NCI-H82 (cell line): ENCODE results near the gene CXCL17.
"Not testable (repeated sequence)": the region's sequence is repeated elsewhere in the genome, so short reads cannot be mapped to it uniquely, and the experiment has no call there.

Experiments used
- DNase-seq: peaks from one replicate; lab custom pipeline; 2025; lab: John Stamatoyannopoulos, UW

Gene CXCL17

DNA sequence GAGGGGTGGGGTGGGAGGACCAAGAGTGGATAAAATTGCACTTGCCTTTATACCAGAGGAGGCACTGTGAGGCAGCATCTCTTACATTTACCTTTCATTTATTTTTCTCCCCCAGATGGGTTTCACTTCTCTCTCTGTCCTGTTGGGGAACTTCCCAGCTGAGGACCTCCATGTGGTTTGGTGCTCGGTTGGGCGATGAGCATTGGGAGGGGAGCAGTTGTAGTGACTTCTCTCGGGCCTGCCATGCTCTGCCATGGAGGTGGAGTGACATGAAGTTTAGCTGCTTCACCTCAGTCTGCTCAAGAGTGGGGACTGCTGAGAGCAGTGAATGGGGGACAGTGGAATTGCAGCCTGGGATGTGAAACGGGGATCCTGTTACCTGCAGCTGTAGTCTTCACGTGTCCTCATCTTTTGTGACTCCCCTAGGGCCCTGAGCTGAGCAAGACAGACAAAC is 23.1 kb upstream of the CXCL17 start:
- no peak for DNase-seq

DNA sequence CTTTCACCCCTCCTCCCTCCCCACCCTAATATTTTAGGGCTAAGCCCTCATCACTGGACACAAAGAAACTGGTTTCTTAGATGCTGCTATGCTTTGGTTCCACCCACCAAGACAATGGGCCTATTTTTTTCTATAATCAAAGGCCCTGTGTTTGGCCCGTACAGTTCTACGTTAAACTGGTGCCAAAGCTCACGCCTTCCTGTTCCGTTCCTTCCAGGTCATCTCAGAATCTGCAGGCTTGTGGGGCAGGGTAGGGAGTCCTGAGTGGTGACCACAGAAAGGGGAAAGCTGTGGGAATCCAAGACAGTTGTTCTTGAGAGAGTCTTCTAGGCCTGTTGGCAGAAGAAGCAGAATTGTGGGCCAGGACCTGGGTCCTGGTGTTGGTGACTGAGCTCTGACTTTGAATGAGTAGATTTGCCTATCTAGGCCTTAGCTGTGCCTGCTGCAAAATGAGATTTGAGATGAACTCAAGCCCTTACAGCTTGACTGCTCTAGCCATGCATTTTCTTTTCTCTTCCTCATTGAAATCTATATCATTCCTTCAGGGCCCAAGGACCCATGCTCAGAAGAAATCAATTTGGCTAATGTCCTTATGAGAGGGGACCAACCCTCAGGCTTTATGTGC is 19.1 kb upstream of the CXCL17 start:
- DNase-seq, result no peak

DNA sequence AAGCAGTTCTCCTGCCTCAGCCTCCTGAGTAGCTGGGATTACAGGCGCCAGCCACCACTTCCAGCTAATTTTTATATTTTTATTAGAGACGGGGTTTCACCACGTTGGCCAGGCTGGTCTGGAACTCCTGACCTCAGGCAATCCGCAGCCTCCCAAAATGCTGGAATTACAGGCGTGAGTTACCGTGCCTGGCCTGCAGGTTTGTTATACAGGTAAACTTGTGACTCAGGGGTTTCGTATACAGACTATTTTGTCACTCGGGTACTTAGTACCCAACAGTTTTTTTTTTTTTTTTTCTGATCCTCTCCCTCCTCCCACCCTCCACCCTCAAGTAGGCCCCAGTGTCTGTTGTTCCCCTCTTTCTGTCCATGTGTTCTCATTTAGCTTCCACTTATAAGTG is 18.5 kb upstream of the CXCL17 start:
- DNase-seq, result not testable (repeated sequence)

DNA sequence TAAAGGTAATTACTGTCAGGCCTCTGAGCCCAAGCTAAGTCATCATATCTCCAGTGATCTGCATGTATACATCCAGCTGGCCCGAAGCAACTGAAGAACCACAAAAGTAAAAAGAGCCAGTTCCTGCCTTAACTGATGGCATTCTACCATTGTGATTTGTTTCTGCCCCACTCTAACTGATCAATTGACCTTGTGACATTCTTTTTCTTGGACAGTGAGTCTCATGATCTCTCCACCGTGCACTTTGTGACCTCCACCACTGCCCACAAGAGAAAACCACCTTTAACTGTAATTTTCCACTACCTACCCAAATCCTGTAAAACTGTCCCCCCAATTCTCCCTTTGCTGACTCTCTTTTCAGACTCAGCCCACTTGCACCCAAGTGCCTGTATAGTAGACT is 17.2 kb upstream of the CXCL17 start:
- DNase-seq, result no peak

DNA sequence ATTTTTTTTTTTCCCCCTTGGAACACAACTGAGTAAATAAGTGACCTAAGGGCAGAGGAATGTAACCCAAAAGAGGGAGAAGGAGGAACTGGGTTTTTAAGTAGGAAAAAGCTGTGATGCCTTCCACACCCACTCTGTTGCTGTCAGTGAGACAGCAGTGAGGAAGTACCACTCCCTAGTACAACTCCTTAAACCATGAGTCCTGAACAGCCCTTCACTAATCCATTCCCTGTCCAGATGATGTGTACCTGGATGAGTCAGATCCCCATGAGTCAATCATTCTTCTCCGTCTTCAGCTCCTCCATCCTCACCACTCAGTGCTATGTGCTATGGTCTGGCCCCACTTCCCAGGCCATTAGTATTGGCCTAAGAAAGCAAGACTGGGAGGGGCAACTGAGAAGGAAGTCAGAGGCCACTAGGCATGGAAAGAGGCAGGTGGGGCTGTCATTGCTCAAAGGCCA is 12.9 kb upstream of the CXCL17 start:
- DNase-seq, result no peak

DNA sequence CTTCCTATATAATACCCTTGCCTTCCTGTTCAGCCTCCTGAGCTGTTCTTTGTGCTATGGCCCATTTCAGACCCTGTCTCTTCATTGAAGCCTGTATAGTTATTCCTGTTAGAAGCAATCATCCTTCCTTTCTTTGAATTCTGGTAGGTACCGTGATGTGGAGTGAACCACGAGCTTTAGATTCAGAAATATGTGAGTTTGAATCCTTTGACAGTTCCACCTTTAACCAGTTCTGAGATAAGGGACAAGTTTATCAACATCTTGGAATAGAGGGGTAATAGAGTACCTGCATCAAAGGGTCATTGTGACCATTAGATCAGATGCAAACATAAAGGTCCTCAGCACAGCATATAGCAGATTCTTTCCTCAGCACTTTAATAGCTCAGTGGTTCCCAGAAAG is 12.3 kb upstream of the CXCL17 start:
- DNase-seq, result no peak

DNA sequence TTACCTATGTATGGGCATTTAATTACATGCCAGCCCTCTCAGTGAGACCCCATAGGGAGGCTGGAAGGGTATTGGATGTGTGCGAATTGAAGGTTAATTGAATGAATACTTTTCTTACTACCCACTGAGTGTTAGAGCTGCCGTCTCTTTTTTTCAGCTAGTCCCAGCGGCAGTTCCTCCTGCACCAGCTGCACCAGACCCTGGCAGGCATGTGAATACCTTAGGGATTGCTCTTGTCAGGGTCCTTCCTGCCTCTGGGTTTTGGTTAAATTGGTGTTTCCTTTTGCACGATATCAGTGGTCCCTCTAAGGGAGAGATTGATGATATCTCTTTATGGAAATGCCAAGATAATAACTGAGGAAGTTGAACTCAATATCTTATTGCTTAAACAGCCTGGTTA is 9.8 kb upstream of the CXCL17 start:
- no peak for DNase-seq

DNA sequence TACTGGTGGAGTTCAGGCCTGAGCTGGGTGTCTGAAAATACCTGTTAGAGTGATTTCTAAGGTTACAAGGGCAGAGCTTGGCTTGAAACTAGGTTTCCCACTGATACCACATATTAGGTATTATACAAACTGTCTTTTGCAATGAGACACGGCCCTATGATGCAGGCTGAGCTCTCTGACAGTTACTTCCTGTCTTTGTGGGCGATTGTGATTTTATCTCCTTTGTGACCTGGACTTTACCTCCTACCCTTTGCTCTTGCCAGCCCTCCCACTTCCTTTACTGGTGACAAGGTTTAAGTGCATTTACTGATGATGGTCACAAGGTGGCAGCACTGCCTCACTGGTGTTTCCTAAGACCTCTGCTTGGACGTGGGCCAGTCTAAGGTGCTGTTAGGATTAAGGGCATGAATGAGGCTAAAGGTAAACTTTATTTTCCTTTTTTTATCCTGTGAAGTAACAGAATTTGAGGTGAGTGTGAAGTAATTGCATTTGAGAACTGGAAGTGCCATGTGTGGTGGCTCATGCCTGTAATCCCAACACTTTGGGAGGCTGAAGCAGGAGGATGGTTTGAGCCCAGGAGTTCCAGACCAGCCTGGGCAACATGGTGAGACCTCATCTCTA is 7.7 kb upstream of the CXCL17 start:
- peak; percentile 92 for DNase-seq

DNA sequence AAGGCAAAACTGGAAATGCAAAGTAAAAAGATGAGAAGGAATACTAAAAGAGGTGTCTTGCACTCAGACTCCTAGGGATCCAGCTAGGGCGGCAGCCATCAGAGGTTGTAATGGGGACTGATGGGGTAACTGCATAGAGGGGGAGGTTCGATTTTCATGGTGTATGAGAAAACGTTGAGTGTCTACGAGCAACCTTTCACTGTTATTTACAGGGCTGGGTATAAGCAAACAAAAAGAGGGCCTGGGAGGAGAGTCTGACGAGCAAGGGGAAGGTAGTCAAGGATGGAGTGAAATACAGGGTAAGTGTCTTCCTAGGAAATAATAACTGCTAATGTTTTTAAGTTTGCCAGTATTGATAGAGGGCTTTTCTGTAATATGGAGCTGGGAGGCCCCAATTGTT is 5.6 kb upstream of the CXCL17 start:
- DNase-seq, result not testable (repeated sequence)

DNA sequence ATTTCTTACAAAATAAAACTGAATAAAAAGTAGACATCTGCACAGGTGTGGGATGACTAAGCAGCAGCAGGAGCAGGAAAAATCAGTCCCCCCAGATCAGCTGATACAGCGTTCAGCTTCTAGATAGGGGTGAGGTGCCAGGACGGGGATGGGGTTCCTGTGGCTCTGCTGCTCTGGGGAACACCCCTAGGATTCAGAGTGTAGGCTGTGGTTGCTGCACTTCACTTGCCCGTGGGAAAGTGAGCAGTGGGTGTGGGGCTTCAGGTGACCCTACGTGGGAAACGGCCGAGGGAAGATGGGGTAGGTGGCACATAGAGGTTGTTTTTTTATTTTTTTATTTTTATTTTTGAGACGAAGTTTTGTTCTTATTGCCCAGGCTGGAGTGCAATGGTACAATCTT is 3.2 kb upstream of the CXCL17 start:
- DNase-seq, result no peak

DNA sequence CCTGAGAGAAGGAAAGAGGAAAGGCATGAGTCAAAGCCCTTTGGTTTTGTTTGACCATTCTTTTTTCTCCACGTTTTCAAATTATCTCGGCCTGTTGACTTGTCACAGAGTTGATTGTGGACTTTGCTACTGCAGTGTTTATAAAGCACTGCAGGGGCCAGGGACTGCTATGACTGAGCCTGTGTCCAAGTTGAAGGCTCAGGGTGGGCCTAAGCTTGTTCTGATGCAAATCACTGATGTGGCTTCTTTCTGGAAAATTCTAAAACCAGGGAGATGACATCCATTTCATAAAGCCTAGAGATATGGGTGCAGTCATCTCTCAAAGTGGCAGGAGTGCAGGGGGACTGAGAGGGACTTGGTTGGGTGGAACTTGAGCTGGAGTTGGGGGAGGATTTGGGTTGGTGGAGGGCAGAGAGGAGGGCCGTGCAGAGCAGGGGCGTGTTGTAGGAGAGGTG is 1.2 kb upstream of the CXCL17 start:
- no peak for DNase-seq

DNA sequence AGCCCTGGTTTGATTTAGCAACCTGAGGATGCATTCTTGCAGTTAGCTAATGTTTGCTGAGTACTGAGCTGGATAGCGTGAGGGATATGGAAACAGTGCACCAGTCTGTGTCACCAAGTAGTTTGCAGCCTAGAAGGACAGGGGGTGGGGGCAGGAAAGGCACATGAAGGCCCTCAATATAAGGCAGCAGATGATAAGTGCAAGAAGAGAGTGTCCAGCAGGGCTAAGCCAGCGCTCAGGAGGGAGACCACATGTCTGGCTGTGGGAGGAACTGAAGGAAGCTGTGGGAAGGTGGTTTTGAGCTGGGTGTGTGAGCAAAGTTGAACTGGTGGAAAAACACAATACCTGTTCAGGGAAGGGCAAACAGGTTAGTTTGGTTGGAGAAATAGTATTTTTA is 1.7 kb downstream of the CXCL17 start:
- no peak for DNase-seq

DNA sequence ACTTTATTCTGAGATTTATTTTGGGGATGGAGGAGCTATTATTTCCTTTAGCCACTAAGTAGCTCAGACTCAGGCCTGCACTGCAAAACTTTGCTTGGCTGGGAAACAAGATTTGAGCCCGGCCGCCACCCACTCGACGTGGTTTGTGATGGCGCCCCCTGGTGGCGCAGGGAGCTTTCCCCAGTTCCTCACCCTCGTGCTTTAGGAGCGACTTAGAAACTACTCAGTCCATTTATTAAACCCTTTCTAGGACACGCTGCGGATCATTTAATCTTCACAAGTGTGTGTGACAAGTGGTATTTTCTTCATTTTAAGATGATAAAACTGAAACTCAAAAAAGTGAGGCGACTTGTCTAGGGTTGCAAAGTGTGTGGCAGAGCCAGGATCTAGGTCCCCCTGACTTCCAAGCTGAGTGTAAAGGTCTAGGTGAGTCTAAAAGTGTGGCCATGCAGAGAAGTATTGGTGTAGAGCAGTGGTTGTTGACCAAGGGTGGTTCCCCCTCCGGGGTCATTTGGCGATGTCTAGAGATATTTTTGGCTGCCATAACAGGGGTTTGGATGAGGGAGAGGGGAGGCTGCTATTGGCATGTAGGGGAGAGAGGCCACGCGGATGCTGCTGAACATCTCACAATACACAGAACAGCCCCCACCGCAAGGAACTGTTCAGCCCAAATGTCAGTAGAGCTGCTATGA is 2.2 kb downstream of the CXCL17 start:
- peak; percentile 85 for DNase-seq

DNA sequence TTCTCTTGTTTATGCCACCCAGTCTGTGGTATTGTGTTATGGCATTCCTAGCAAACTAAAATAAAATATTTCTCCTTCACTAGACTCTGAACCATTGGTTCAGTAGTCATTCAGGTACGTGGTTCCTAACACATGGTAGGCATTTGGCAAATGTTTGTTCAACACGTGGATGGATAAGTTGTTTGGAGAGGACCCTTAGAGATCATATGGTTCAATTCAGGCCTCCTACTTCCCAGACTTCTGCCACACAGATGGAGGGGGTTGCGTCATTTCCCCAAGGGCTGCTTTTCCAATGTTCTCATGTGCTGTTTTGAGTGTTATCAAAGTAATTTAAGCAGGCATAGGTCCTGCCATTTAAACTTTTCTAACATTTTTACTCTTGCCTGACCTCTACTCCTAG is 6.7 kb downstream of the CXCL17 start:
- no peak for DNase-seq

DNA sequence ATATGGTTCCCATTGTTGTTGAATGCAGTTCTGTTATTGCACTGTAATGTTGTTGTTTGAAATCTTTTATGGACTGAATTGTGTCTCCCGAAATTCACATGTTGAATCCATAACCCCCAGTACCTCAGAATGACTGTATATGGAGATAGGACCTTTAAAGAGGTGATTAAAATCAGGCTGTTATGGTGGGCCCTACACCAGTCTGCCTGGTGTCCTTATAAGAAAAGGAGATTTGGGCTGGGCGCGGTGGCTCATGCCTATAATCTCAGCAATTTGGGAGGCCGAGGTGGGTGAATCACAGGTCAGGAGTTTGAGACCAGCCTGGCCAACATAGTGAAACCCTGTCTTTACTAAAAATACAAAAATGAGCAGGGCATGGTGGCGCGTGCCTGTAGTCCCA is 7.4 kb downstream of the CXCL17 start:
- DNase-seq, result no peak

DNA sequence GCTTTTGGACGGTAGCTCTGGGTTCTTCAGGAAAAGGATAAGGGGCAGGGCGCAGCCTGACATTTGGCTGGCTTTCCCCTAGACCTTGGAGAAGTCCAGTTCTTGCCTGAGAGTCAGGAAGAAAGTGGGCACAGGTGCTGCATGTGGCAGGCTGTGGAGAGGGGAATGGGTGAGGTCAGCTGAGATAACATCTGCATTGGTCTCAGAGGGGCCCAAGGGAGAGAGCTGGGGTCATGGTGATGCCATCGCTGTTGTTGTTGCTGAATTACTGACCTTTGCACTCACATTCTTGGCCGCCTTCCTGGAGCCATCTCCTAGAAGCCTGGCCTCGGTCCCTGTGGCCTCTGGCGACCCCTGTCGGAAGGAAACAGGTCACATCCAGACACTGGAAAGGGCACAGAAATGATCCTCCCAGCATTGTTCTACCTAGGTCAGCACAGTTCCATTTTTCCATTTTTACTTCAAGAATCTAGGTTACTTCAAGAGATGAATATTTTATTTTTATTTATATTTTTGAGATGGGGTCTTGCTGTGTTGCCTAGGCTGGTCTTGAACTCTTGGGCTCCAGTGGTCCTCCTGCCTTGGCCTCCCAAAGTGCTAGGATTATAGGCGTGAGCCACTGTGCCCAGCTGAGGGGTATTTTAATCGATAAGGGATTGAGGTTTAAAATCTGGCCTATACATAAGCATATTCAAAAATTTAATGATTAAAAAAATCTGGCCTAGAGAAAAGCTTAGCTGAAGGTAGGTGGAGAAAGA is 9.1 kb downstream of the CXCL17 start:
- peak; percentile 75 for DNase-seq

DNA sequence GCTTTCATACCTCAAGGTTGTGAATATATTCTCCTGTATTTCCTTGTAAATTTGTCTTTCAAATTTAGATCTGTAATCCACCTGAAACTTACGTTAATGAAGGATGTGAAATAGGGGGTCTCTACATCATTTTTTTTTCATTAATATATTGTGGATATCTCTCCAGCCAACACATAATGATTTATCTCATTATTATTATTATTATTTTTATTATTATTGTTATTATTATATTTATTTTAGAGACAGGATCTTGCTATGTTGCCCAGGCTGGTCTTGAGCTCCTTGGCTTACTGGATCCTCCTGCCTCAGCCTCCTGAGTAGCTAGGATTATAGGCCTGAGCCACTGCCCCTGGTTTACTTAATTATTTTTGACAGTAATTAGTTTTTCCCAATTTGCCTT is 11.3 kb downstream of the CXCL17 start:
- DNase-seq, result no peak

DNA sequence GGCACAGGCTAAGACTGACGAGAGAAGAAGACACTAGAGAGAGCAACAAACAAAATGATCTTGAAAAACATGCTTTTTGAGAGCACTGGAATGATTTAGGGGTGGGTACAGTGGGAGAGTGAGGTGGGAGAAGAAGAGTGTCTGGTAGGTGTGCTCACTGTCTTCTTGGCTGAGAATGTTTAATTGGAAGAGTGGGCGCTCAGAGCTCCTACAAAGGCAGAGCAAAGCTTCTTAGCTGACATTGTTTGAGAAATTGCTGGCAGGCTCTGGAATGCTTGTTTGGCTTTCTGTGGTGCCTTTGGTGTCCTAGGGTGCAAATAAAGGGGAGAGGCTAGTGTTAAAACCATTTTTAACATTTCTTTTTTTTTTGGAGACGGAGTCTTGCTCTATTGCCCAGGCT is 14.1 kb downstream of the CXCL17 start:
- DNase-seq, result no peak

DNA sequence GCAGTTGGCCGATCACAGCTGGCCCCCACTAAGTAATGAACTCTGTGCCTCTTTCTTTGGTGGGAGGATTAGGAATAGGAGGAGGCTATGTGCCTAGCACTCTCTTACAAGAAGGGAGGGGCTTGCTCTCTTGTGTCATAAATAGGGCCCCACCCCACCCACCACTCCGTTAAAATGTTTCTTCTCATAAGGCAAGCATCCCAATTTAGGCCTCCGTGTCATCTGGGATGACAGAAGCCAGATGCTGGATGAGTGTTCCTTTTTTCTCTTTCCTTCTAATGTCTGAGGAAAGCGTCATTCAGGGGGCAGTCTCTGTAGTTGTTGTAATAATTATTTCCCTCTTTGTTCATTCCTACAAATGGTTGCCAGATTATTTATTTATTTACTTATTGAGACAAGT is 15.4 kb downstream of the CXCL17 start, which contains the start of gene LIPE:
LIPE (minus strand) TSS at position 76 of the 400 bp plus-strand sequence. CDS start 239 bp downstream, outside the sequence.
- DNase-seq, result peak; percentile 54

DNA sequence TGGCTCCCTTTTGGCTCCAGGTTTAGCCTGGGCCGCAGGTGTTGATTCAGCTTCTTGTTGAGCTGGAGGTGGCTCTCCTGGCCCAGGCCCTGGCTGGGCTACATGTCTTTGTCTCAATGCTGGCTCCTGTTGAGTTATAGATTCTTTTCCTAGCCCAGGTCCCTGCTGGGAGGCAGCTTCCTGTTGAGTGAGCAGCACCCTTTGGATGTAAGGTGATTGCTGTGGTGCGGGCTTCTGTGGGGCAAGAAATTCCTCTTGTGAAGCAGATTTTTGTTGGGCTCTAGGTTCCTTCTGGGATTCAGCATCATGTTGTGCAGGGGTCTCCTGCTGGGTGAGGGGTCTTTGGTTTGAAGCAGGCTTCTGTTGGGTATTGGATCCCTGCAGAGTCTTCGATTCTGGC is 16.1 kb downstream of the CXCL17 start:
- DNase-seq, result no peak

DNA sequence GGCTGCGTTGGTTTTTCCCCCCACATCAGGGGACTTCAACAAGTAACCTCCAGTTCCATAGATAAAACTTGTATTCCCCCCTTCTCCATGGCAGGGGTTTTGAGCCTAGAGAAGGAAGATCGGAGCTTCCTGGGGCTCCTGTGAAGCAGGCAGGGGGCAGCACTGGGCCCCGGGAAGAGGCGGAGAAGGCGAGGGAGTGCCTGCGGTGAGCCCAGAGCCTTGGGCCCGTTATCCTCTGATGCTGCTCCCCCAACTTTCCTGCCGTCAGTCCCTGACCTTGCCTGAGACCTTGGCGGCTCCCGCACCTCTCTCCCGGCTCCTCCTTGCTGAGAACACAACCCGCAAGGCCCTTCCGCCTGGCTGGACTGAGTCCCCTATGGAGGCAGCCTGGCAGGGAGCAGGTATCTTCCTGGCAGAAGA is 18.0 kb downstream of the CXCL17 start:
- no peak for DNase-seq

DNA sequence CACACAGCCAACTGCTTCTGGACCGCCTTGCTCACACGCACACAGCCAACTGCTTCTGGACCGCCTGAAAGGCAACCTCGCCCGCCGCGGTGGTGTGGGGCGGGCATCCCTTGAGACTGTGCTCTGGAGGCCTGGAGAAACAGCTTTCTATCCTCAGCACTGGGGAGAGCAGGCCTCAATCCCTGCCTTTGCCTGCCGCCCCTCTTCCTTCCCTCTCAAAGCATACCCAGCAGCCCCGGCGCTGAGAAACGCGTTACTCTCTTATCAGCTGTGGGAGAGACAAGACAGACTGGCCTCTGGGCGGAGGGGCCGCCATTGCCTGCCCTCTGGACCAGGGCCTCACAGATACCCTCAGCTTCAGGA is 18.4 kb downstream of the CXCL17 start:
- DNase-seq, result no peak
